GM18520 (cell line): ENCODE data around the gene COL24A1.

Source experiments
- ATAC-seq: cut with Tn5 transposase; IDR thresholded peaks from one replicate; pipeline ENCODE4 v1.9.1; 2021; ENCODE audit not compliant: unreplicated experiment

COL24A1 gene

GRCh38 chr1:86156566-86157455 lies at the start of gene COL24A1:
Gene COL24A1 (minus strand): TSS chr1:86156772. CDS start chr1:86156396, 376 bp downstream.
- ATAC-seq = no peak

GRCh38 chr1:86205741-86206140 lies 49.2 kb upstream of the COL24A1 start:
- ATAC-seq = no peak

- no peak for ATAC-seq
These were observed 46.2 kb upstream of the COL24A1 start for GRCh38 chr1:86202552-86203340.

- ATAC-seq = no peak
These were observed 44.7 kb upstream of the COL24A1 start for GRCh38 chr1:86201311-86201710.

GRCh38 chr1:86200901-86201300 lies 44.3 kb upstream of the COL24A1 start:
- no peak for ATAC-seq

GRCh38 chr1:86197206-86197855 lies 40.8 kb upstream of the COL24A1 start:
- no peak for ATAC-seq

- no peak for ATAC-seq
These were observed 38.7 kb upstream of the COL24A1 start for GRCh38 chr1:86195281-86195680.

- no peak for ATAC-seq
These were observed 38.0 kb upstream of the COL24A1 start for GRCh38 chr1:86194491-86195034.

GRCh38 chr1:86192417-86192816 lies 35.8 kb upstream of the COL24A1 start:
- no peak for ATAC-seq

GRCh38 chr1:86191958-86192357 lies 35.4 kb upstream of the COL24A1 start:
- ATAC-seq = no peak

- ATAC-seq = no peak
These were observed 34.3 kb upstream of the COL24A1 start for GRCh38 chr1:86190873-86191272.

GRCh38 chr1:86184426-86184825 lies 27.9 kb upstream of the COL24A1 start:
- ATAC-seq = no peak

- no peak for ATAC-seq
These were observed 27.2 kb upstream of the COL24A1 start for GRCh38 chr1:86183810-86184209.

- ATAC-seq = no peak
These were observed 19.7 kb upstream of the COL24A1 start for GRCh38 chr1:86176226-86176625.

GRCh38 chr1:86175756-86176155 lies 19.2 kb upstream of the COL24A1 start:
- ATAC-seq = no peak

GRCh38 chr1:86169625-86170024 lies 13.1 kb upstream of the COL24A1 start:
- ATAC-seq = no peak

- ATAC-seq = no peak
These were observed 3.2 kb upstream of the COL24A1 start for GRCh38 chr1:86159800-86160199.

- no peak for ATAC-seq
These were observed 586 bp downstream of the COL24A1 start for GRCh38 chr1:86155807-86156565.

- ATAC-seq = no peak
These were observed 1.3 kb downstream of the COL24A1 start for GRCh38 chr1:86155051-86155806.

- ATAC-seq = no peak
These were observed 2.0 kb downstream of the COL24A1 start for GRCh38 chr1:86154571-86155050.
